Urothelium cell line (cell line): Measurements from ENCODE around the gene CCHCR1.
"Not testable (repeated sequence)": the region's sequence is repeated elsewhere in the genome, so short reads cannot be mapped to it uniquely, and the experiment has no call there.

ENCODE experiments used
- DNase-seq: peaks from one replicate; pipeline ENCODE4 v3.0.0; 2011; ENCODE audit warnings: low spot score, mixed read lengths
- FAIRE-seq: peaks from 2 replicates; lab custom pipeline; 2011; peaks lifted over from hg19 to GRCh38; lab: Jason Lieb, UNC

CCHCR1 gene

GRCh38 chr6:31157513-31158139 lies at the start of gene CCHCR1:
Gene CCHCR1, minus strand, starts transcription at chr6:31157802. Its CDS starts 202 bp downstream, at chr6:31157600.
- DNase-seq (no peak), FAIRE-seq (no peak)

GRCh38 chr6:31205638-31206037 lies 48.0 kb upstream of the CCHCR1 start:
- no peak for DNase-seq
- no peak for FAIRE-seq

GRCh38 chr6:31204751-31205145 lies 47.1 kb upstream of the CCHCR1 start:
- FAIRE-seq (no peak), DNase-seq (no peak)

- FAIRE-seq = no peak
- DNase-seq = peak; percentile 46
These were observed 45.9 kb upstream of the CCHCR1 start for GRCh38 chr6:31203345-31203979.

GRCh38 chr6:31202259-31203166 lies 44.9 kb upstream of the CCHCR1 start:
- DNase-seq (no peak), FAIRE-seq (no peak)

GRCh38 chr6:31199105-31199452 lies 41.5 kb upstream of the CCHCR1 start:
- not testable (repeated sequence) for DNase-seq, FAIRE-seq

- DNase-seq = peak; percentile 74
- FAIRE-seq = no peak
These were observed 40.1 kb upstream of the CCHCR1 start for GRCh38 chr6:31197559-31198305.

- DNase-seq, FAIRE-seq: not testable (repeated sequence)
These were observed 38.8 kb upstream of the CCHCR1 start for GRCh38 chr6:31196251-31197022.

- not testable (repeated sequence) for DNase-seq, FAIRE-seq
These were observed 37.8 kb upstream of the CCHCR1 start for GRCh38 chr6:31195308-31195979.

GRCh38 chr6:31194061-31194834 lies 36.6 kb upstream of the CCHCR1 start:
- FAIRE-seq (no peak), DNase-seq (no peak)

- no peak for FAIRE-seq
- no peak for DNase-seq
These were observed 35.6 kb upstream of the CCHCR1 start for GRCh38 chr6:31193206-31193605.

- FAIRE-seq = not testable (repeated sequence)
These were observed 35.0 kb upstream of the CCHCR1 start for GRCh38 chr6:31192431-31193105.

GRCh38 chr6:31190488-31190887 lies 32.9 kb upstream of the CCHCR1 start:
- DNase-seq (no peak), FAIRE-seq (no peak)

More at GRCh38 chr6:31192431-31193105, 35.0 kb upstream of the CCHCR1 start:
- DNase-seq = peak; percentile 70

GRCh38 chr6:31189223-31189622 lies 31.6 kb upstream of the CCHCR1 start:
- DNase-seq, FAIRE-seq: not testable (repeated sequence)

- no peak for FAIRE-seq
- no peak for DNase-seq
These were observed 30.2 kb upstream of the CCHCR1 start for GRCh38 chr6:31187780-31188194.

GRCh38 chr6:31186052-31186734 lies 28.6 kb upstream of the CCHCR1 start:
- DNase-seq (no peak), FAIRE-seq (no peak)

- FAIRE-seq, DNase-seq: not testable (repeated sequence)
These were observed 28.1 kb upstream of the CCHCR1 start for GRCh38 chr6:31185695-31186051.

GRCh38 chr6:31183859-31184258 lies 26.3 kb upstream of the CCHCR1 start:
- FAIRE-seq, DNase-seq: not testable (repeated sequence)
